GM21526 (cell line): ENCODE measurements around the gene TREML4.

Source experiments
- ATAC-seq: cut with Tn5 transposase; IDR thresholded peaks from one replicate; pipeline ENCODE4 v1.9.1; 2021; ENCODE audit warnings: moderate library complexity; ENCODE audit not compliant: unreplicated experiment, low FRiP score

The TREML4 gene

DNA sequence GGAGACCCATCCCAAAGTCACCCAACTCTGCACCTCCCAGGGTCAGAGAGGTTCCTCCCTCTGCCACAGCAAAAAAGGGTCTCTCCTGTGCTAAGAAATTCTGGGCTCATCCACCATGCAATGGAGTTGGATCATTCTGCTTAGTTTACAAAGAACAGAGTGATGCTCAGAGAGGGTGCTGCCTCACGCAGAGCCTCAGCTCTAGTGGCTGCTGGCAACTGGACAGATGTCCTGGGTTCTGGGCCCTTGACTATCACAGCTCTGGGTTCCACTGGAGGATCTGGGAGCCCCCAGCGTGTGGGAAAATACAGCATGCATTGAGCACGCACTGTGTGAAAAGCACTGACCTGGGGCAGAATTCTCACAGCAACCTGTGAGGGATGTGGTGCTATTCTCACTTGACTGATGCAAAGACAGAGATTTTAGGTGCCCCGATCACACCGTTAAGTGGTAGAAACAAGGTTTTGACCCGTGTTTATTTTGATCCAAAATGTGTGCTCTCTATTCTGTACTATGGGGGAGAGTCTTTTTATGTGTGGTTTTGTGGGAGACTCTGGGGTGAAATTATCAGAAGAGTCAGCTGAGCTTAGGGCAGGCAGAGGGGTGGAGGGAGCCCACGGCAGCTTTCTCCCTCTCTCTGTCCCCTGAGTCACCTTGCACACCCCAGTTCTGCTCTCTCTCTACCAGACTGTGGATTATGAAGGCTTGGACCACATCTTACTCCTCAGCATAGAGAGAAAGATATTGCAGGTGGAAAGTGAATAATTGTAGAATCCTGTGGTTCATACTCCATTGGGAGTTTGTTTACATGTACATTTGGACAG is 19.9 kb downstream of the TREML4 start:
- ATAC-seq: no peak

DNA sequence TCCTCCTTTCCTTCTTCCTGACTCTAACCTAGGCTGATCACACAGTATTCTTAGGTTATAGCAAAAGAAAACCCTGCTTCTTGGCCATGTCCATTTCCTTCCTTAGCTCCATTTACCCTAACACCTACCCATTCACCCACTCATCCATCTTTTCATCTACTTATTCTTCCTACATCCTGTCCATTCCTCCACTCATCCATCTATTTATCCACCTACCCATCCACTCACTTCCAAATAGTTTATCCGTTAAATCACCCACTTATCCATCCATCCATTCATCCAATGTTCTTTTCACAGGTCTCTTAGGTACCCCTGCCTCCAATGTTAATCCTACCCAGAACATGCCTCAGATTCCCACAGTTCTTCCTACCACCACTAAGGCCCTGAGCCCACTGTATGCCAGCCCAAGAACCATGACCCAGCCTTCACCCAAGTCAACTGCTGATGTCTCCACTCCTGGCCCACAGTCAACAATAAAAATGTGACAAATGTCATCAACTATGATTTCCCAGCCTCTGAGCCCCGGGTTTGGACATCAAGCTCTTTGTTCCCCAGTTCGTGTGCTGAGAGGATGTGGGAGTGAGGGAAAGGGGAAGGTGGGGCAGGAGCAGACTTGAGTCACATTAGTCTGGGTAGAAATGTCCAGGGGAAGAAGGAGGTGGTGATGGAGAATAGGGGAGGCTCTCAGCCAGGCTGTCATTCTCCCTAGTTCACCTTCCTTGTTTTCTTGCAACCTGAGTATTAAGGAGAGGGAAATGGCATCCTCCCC is 24.4 kb downstream of the TREML4 start:
- ATAC-seq: no peak

DNA sequence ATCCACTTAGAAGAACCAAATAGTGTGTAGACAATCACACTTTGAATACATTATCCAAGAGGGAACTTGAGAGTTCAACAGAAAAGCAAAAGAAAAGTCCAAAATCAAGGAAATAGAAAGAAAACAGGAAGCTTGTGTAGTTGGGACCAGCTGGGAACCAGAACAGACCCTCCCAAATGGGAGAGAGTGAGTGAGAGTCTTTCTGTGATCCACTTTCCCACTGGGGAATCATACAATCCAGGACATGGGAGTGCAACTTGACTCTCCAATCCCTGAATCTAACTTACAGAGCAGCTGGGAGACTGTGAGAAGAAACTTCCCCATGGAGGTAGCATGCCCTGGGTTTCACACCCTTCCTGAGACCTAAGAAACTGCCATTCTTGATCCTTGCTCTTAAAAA is 27.0 kb downstream of the TREML4 start:
- no peak for ATAC-seq

DNA sequence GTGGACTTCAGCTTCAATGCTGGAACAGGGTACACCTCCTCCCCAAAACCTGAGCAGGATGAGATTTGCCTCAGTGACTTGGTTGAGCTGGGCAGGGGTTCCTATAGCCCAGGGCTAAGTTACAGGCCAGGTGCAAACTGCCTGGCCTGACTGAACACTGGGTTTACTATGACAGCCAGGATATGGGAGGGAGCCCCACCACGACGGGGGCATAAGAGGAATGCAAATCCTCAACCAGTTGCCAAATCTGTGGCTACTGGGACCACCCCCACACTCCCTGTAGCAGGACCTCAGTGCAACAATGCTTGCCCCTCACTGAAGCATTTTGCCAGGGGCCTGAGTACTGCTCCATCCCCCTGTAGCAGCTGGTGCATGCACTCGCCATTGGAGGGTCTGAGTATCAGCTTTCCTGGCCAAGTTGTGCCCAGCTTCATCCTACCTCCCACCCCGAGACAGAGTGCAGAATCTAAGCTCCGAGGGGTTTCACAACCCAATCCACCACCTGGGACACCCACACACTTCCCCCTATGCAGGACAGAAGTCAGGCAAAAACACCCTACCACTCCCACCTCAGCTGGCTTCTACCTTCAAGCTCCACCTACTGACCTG is 27.6 kb downstream of the TREML4 start:
- peak; percentile 28 for ATAC-seq

DNA sequence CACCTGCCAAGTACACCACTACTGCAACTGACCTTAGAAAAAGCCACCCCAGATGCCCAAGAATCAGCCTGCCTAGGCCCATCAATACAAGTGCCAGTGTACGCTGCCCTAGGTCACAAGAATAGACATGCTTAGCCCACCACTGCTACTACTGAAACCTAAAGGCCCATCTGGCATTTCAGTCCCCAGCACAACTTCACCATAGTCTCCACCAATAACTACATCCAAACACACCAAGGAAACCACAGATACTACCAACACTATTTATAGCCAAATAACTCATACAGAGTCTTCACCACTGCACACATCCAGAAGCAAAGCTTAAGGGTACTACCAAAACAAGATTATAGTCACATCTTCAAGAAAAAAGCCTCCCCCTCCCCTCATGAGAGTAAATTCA is 28.2 kb downstream of the TREML4 start:
- ATAC-seq: peak; percentile 77

DNA sequence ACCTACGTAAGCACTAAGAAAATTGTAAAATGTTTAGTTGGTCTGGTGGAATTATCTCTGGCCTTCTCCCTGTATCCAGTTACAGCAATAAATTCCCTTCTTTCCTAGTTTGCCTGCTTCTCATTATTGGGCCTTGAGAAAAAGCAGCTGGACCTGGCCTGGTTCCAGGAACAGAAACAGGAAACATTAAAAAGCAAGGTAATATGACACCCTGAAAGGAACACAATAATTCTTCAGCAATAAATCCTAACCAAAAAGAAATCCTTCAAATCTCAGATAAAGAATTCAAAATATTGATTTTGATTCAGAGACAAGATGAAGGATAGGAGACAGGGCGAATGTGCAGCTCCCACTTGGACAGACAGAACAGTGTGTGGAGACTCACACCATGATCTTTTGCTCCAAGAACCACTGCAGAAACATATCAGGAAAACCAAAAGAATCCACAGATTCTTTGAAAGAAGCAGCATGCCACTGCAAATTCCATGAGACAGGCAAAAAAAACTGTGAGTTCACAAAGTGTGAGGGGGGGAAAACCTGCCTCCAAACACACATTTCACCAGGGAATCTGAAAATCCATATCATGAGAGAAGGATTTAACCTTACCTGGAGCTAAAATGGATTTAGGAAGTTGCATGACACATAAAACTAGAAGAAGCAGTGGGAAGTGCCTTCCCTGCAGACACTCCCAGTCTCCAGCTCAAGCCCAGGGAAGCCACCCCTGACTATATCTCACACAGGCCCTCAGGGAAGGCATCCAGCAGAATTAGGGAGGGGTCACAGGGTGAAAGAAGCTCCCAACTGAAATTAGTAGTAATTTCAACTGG is 29.4 kb downstream of the TREML4 start:
- ATAC-seq: no peak

DNA sequence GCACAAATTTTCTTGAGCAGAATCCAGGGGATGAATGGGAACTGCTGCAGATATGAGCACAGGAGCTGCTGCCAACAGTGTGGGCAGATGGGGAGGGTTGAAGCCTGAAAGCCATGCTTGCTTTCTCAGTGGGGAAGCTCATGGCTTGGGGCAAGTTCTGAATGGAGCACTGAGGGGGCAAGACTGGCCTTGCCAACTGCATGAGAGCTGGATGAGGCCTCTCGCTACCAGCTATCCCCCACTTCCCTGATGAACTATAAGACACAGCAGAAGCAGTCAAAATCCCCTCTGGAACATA is 30.0 kb downstream of the TREML4 start:
- ATAC-seq: no peak

DNA sequence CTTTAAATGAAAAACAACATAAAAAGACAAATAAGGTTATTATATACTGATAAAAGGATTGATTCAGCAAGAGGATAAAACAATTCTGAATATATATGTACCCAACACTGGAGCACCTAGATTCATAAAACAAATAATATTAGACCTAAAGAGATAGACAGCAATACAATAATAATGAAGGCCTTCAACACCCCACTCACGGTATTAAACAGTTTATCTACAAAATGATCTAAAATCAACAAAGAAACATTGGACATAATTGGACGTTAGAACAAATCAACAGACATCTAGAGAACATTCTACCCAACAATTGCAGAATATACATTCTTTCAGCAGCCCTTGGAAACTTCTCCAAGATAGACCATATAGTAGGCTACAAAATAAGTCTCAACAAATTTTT is 34.3 kb downstream of the TREML4 start:
- ATAC-seq: no peak

DNA sequence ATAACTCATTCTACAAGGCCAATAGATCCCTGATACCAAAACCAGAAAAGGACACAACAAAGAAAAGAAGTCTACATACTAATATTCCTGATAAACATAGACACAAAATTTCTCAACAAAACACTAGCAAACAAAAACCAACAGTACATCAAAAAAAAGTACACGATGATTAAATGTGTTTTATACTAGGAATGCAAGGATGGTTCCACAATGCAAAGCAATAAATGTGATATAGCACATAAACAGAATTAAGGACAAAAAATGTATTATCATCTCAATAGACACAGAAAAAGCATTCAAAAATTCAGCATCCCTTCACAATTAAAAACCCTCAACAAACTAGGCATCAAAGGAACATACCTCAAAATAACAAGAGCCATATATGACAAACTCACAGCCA is 35.1 kb downstream of the TREML4 start:
- ATAC-seq: no peak

DNA sequence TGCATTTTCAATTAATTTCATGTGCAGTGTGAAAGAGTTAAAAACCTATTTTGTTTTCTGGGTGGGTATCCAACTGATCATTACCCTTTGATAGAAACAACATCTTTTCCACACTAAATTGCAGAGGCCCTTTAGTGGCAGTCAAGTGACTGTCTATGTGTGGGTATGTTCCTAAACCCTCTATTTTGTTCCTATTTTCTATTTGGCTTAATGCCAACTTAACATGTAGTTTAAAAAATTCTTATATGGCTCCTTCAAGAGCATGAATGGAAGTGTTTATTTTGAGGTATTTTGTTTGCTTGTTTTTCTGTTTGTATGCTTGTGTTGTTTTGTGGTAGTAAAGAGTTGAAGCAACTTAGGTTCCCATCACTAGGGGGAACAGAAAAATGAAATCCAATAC is 38.4 kb downstream of the TREML4 start:
- no peak for ATAC-seq

DNA sequence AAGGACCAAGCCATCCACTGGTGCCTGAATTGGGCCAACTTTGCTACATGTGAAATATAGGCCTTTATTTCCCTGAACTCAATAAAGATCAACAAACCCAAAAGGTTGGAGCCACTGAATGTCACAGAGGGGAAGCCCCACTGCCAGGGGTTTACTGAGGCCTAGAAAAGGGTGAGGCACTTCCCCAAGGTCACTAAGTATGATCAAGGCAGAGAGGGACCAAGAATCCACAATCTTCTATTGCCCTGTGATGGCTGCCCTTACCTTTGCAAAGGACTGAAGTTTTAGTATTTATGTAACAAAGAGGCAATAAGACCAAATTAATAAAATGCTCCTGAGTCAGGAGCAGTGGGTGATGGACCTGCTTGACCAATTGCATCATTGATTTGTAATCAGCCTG is 40.3 kb downstream of the TREML4 start:
- ATAC-seq: no peak

DNA sequence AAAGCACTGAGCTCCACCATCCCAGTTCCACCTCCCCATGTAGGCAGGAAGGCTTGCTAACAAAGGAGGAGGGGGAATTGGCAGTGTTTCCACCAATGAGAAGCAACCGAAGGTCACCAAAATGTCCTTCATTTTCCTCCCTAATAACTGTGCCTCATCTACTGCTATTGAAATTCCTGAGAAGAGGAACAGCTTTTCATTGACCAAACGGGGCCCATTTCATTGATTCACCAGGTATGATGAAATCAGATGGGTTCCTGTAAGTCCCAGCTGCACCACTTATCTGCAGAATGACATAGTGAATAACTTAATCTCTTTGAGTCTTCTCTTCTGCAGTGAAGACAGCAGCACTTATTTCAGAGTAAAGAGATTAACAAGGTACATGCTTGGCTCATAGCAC is 41.0 kb downstream of the TREML4 start:
- ATAC-seq: no peak

DNA sequence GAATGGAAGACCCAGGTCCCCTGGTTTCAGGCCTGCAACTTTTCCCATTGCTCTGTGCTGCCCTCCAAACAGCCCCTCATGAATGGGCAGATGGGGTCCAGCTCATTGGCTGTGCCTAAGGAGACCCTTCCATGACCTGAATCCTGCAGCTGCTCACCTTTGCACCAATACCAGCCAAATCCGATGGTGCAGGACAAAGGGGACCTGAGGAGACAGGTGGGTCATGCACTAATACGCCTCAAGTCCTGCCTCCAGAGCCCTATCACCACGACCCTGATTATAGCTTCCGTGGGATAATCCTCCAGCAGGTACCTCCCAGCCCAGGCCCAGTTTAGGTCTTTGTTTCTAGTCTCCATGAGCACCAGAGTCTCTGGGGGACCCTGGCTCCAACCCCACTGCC is 41.6 kb downstream of the TREML4 start:
- ATAC-seq: no peak

DNA sequence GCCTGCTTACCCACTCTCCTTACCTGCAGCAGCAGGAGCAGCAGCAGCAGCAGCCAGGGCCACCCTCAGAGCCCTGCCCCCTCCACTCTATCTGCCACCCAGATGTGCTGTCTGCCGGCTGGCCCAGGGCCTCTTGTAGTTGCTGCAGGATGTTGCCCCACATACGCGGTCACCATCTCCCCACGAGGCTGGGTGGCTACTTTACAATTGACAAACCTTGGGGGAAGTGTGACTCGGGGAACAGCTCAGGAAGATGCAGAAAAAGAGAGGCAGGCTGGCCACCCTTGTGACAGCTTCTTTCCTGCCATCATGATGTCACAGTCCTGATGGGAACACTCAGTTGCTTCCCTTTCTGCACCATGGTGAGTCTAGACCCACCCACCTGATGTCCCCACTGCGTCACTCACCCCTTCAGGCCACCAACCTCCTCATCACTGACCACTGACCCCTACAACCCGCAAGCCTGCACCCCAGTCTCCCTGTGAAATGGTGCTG is 43.8 kb downstream of the TREML4 start:
- ATAC-seq: no peak

DNA sequence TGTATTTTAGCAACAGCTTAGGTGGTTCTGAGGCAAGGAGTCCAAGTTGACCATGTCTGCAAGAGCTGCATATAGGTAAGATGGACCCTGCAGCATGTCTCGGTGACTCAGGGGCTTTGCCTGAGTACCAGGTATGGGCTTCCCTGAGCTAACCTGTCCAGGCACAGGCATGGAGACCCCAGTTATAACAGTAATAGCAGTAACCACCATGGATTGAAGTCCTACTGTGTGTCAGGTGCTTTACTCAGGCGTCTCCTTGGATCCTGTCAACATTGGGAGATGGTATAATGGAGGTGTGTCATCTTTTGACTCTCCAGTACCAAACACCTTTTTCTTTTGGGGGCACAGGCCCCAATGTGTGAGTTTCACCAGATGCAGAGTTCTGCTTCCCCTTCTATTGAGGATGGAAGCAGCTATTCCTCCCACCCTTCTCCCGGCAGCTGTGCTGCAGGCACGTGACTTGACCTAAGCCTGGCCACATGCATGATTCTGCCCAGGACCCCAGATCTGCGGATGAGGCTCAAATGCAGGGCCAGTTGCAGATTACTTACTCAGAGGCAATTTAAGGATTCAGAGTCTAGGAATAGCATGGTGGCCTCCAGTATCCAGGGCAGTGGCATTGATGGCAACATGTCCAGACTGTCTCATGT is 44.6 kb downstream of the TREML4 start:
- ATAC-seq: no peak

DNA sequence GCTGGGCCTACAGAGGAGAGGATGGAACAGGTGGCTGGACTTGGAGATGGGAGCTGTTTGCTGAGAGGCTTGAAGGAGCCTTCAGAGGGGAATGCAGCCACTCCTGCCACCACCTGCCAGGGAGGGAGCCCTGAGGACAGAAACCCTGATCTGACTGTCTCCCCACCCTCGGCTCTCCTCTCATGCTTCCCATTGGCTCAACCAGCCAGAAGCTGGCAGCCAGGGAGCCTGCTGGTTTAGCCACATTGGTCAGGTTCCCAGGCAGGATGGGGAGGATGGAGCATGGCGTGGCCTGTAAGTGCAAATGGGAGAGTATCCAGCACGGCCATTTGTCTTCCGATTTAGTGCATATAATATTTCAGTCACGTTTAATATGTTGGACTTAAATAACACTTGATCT is 45.6 kb downstream of the TREML4 start:
- ATAC-seq: no peak

DNA sequence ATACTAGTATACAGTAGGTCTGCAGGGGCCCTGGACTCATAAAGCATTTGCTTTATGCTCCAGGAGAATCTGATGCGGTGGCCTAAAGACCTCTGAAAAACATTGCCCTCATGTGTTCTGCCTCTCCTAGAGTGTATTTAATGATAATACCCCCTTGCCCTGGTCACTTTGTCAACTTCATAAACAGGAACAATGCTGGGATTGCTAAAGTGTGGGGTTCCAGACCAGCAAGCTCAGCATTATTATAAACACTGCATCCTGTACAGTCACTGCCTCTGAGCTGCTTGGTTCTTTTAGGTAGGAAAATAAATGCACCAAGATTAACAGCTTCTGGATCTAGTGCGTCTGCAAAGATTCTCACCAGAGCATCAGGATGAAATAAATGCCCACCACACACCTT is 46.1 kb downstream of the TREML4 start:
- no peak for ATAC-seq

DNA sequence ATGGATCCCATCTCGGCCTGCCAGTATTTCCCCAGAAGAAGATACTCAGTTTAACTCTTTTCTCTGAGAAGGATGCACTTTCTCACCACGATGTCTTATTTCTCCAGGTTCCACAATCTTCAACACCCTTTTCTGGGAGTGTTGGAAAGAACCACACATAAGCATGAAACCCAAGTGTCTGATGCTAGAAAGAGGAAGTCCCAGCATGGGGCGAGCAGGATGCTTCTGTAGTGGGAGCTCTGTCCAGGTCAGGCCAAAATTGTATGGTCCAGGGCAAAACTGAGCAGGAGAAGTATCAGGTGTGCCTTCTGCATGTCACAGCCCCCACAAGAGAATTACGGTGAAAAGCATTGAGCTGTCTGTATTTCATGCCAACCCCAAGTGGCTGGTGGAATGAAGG is 47.3 kb downstream of the TREML4 start:
- ATAC-seq: no peak

DNA sequence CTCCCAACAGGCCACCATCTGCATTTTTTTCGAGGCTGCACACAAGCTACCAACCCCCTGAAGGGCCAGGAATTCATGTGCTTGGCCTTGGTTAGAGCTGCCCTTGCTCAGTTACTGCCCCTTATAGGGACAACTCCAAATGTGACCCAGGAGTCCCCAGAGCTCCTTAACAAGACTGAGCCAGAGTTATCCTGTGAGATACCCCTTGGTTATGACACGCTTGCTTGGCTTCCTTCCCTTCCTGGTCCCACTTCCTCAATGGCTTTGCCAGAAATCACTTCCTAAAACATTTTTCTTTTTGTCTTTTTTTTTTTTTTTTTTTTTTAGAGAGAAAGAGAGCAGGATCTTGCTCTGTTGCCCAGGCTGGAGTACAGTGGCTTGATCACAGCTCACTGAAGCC is 49.5 kb downstream of the TREML4 start:
- no peak for ATAC-seq

DNA sequence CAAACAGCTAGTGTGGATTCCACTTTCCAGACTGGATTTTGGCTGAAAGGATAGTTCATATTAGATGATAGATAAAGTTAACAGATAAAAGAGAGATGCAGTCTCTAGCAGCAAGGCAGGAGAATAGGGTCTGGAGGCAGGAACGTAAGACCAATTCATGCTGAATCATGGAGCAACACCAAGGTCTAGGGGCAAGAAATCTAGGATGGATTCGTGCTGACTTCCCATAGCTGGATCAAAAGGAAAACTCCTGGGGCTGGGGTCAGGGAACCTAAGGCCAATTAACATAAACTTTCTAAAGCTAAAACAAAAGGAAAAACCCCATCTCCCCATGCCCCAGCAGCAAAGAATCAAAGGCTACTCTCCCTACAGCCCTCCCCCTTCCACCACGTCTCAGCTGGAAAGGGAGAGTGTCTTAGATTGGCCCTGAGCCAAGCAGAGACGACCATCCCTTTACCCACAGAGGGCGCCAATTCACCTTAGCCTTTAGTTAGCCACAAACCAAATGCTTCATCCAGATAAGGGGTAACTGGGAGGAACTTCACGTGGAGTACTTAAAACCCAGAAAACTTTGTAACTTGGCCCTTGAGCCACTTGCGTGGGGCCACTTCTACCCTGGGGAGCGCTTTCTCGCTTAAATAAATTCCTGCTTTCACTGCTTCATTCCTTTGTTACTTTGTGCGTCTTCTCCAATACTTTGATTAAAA is 50.7 kb downstream of the TREML4 start:
- ATAC-seq: no peak
